BE2C (cell line): Measurements from ENCODE around the gene CAPN14.

Experiments used
- DNase-seq: peaks from one replicate; pipeline ENCODE4 v3.0.0-alpha.2; 2020
- H3K27me3 ChIP-seq: fragments of 250-450 bp; sonication (Bioruptor Pico); 2 replicates; pipeline ENCODE4 v1.5.1; 2020; ENCODE audit warnings: mild to moderate bottlenecking
- H3K36me3 ChIP-seq: fragments of 250-450 bp; sonication (Bioruptor Pico); 2 replicates; pipeline ENCODE4 v1.5.1; 2020; ENCODE audit warnings: mild to moderate bottlenecking
- H3K4me1 ChIP-seq: fragments of 250-450 bp; sonication (Bioruptor Pico); 2 replicates; pipeline ENCODE4 v1.5.1; 2020
- H3K4me3 ChIP-seq: 2 replicates; pipeline ENCODE4 v1.5.1; 2011; ENCODE audit warnings: low read depth, low read length
- H3K9me3 ChIP-seq: fragments of 250-450 bp; sonication (Bioruptor Pico); 2 replicates; pipeline ENCODE4 v1.5.1; 2020
- TF ChIP-seq, protein P1 (sequence below): IDR thresholded peaks from 2 replicates; pipeline ENCODE4 v1.5.1; 2012; ENCODE audit warnings: mild to moderate bottlenecking, low read depth, low read length

Gene CAPN14

DNA sequence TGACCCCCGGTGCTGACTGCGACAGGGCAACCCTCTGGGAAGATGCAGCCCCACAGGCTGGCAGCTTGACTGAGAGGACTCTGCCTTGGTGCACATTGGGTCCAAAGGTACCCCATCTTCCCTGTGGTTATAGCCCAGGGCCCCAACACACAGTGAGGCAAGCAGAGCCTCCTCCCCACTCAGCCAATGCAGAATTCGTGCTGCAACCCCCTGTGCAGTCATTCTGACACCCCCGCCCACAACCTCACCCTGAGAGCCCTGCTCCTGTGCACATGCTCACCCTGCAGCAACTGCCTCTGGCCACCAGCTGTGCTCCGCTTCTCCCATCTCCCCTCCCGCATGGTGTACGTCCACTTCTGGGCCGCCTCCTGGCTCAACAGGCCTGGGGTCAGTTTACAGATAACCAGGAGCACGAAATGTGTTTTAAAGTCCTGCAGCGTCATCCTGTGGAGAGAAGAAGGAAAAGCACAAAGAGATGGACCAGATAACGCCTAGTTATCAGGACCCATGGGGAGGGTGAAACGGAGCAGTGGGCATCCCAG is 24.4 kb downstream of the CAPN14 start:
- TF ChIP-seq, protein P1, sequence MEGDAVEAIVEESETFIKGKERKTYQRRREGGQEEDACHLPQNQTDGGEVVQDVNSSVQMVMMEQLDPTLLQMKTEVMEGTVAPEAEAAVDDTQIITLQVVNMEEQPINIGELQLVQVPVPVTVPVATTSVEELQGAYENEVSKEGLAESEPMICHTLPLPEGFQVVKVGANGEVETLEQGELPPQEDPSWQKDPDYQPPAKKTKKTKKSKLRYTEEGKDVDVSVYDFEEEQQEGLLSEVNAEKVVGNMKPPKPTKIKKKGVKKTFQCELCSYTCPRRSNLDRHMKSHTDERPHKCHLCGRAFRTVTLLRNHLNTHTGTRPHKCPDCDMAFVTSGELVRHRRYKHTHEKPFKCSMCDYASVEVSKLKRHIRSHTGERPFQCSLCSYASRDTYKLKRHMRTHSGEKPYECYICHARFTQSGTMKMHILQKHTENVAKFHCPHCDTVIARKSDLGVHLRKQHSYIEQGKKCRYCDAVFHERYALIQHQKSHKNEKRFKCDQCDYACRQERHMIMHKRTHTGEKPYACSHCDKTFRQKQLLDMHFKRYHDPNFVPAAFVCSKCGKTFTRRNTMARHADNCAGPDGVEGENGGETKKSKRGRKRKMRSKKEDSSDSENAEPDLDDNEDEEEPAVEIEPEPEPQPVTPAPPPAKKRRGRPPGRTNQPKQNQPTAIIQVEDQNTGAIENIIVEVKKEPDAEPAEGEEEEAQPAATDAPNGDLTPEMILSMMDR = 0 out of 2 replicates have a peak, but pooled peaks have one; percentile 8

GRCh38 chr2:31192396-31192795 is 24.9 kb downstream of the CAPN14 start:
- no peak for DNase-seq
- no peaks in the 10 kb centered on the region for H3K9me3 ChIP-seq
- H3K36me3 ChIP-seq = no peaks in the 10 kb centered on the region
- no peak overlapping the region for H3K4me3 ChIP-seq
- TF ChIP-seq, protein P1 = no peak
- no peaks in the 10 kb centered on the region for H3K27me3 ChIP-seq
- H3K4me1 ChIP-seq = no peaks in the 10 kb centered on the region

More for the DNA sequence above, 24.4 kb downstream of the CAPN14 start:
- H3K9me3 ChIP-seq = no peaks in the 10 kb centered on the region
- no peaks in the 10 kb centered on the region for H3K36me3 ChIP-seq
- no peaks in the 10 kb centered on the region for H3K27me3 ChIP-seq
- no peak overlapping the region for H3K4me3 ChIP-seq
- H3K4me1 ChIP-seq = no peaks in the 10 kb centered on the region
- DNase-seq = no peak

DNA sequence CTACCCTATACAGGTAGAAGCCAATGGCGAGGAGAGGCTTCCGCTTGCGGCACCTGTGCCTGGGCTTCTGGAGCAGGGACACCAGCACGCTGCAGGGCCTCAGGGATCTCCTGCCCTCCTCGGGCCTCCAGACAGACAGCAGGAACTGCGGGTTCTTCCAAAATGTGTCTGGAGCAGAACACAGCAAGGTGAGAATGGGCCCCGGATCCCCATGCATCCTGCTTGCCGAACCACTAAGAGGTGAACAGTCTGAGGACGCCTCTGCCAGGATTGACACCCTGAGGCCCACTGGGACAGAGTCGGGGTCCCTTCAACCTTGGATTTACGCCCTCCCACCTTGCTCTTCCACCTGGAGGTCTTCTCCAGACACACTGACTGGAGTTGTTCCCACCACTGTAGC is 25.4 kb downstream of the CAPN14 start:
- DNase-seq = no peak
- Histone ChIP-seq H3K9me3 (no peaks in the 10 kb centered on the region), H3K36me3 (no peaks in the 10 kb centered on the region), H3K4me3 (no peak overlapping the region), H3K27me3 (no peaks in the 10 kb centered on the region), H3K4me1 (no peaks in the 10 kb centered on the region)
- TF ChIP-seq, protein P1 = no peak

DNA sequence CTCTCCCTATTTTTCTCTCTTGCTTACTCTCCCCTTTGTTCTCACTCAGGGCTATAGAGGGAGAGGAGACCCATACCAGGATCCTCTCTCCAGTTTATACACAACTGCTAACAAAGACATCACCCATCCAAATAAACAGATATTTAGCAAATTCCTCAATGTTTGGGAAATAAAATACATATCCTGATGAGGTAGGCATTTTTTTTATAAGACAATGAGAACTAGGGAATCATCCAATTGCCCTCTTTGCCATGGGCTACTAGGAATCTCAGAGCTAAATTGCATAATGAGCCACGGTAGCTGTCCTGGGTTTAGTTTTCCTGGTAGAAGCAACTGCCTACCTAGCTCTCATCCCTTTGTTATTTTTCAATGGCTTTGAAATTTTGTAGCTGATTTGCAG is 27.1 kb downstream of the CAPN14 start:
- no peaks in the 10 kb centered on the region for H3K4me1 ChIP-seq
- no peak overlapping the region for H3K4me3 ChIP-seq
- DNase-seq = no peak
- H3K36me3 ChIP-seq = no peaks in the 10 kb centered on the region
- peaks cover 4% of the 10 kb centered on the region; the same call in 1 of the 2 replicates for H3K27me3 ChIP-seq
- no peaks in the 10 kb centered on the region for H3K9me3 ChIP-seq
- TF ChIP-seq, protein P1 = no peak

DNA sequence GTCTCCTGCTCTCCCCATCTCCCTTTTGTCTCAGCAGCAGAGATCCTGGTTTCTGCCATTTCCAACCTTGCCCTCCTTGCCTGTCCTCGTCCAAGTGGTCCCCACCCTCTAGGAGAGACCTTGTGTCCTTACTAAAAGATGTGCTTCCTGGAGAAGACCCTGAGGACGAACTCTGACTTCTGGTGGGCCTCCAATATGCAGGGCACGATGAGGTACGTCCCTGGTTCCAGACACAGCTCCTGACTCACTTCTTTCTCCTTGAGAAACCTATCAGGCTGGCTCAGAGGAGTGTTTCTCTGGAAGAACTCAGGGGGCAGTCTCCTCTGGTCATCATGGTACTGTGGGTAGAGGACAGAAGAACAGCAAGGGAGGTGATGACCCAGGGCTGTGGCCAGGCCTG is 28.2 kb downstream of the CAPN14 start:
- H3K27me3 ChIP-seq = peaks cover 7% of the 10 kb centered on the region; the same call in 1 of the 2 replicates
- no peaks in the 10 kb centered on the region for H3K9me3 ChIP-seq
- TF ChIP-seq, protein P1 = no peak
- DNase-seq = no peak
- H3K4me1 ChIP-seq = no peaks in the 10 kb centered on the region
- no peaks in the 10 kb centered on the region for H3K36me3 ChIP-seq
- no peak overlapping the region for H3K4me3 ChIP-seq

DNA sequence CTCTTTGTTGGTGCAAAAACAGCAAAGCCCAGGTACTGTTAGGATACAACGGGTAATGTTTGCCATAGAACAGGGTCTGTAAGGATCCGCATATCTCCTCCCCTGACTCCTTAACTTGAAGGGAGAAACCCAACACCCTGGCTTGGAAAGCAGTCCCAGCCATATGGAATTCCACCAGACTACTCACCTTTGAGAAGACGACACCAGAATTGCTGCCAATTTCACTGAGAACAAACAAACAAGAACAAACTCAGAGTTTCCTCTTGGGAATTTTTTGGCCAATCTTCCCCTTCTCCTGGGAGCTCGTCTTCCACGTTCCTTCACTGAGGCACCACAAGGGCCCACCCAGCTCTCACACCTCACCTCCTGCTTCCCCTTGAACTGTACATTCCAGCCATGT is 29.2 kb downstream of the CAPN14 start:
- Histone ChIP-seq H3K9me3 (no peaks in the 10 kb centered on the region), H3K36me3 (no peaks in the 10 kb centered on the region), H3K4me3 (no peak overlapping the region), H3K4me1 (no peaks in the 10 kb centered on the region), H3K27me3 (peaks cover 7% of the 10 kb centered on the region; the same call in 1 of the 2 replicates)
- TF ChIP-seq, protein P1 = no peak
- no peak for DNase-seq
